ENCODE results near the gene ZNF750.
"Not testable (repeated sequence)": the region's sequence is repeated elsewhere in the genome, so short reads cannot be mapped to it uniquely, and the experiment has no call there.

The ZNF750 gene

DNA sequence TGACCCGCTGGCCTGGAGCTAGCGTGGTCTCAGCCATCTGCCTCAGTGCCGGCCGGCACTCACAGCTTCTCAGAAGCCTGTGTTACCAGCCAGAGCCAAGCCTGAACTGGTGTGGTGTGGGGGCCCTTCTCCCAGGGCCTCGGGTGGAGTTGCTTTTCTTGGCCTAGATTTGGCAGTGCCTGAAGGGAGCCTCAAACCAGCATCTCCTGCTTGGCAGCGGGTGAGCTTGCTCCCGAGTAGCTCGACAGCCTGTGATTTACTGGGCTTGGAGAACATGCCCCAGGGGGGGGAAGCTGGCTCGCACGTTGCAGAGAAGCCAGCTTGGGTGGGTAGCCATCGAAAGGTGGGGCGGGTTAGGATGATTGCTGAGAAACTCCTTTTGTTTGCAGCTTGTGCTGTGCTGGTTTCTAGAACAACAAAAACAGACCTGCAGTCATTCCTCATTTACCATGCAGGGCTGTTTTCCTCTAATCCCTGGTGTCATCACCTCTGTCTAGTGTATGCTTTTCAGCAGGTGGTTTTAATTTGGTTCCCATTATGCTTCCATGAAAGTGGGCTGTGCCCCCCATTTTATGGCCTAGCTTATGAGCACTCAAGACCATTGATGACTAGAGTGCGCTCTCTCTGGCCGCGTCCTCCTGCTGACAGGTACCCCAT, 45.7 kb downstream of the ZNF750 start:
- DNase-seq (ENCODE audit: low read depth): no peak

DNA sequence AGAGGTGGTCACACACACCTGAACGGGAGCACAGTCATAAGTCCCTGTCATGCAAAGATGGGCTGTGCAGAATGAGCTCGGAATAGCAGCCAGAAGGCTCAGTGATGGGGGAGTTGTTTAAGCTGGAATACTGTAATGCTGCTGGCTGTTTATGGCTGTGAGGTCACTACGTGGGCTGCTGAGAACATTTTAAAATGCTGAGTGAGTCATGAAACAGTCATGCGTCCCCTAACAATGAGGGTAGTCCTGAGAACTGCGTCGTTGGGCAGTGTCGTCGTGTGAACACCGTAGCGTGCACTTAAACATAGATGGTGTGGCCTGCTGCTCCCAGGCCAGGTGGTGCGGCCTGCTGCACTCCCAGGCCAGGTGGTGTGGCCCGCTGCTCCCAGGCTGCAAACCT, 48.3 kb downstream of the ZNF750 start:
- no peak for DNase-seq (ENCODE audit: low read depth)

DNA sequence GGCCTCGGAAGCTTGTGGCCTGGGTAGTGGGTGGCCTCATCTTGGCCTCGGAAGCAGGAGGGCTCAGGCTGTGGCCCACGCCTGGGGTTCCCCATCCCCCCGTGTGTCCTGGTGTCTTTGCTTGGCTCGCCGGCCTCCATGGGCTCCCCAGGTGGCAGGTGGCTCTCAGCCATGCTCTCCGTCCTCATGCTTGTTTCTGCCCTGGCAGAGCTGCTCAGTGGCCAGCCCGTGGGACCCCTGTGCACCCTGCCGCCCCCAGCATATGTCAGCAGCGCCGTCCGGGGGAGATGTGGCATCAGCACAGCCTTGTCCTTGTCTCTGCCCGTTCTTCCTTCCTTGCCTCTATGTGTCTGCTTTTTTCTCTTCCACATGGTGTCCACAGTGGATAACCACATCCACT, 49.4 kb downstream of the ZNF750 start:
- DNase-seq (ENCODE audit: low read depth): no peak

- DNase-seq (ENCODE audit: low read depth): no peak
Observed at GRCh38 chr17:82789806-82790205, 50.0 kb downstream of the ZNF750 start.

- DNase-seq (ENCODE audit: low read depth): no peak
Observed at GRCh38 chr17:82789051-82789592, 50.7 kb downstream of the ZNF750 start.

DNA sequence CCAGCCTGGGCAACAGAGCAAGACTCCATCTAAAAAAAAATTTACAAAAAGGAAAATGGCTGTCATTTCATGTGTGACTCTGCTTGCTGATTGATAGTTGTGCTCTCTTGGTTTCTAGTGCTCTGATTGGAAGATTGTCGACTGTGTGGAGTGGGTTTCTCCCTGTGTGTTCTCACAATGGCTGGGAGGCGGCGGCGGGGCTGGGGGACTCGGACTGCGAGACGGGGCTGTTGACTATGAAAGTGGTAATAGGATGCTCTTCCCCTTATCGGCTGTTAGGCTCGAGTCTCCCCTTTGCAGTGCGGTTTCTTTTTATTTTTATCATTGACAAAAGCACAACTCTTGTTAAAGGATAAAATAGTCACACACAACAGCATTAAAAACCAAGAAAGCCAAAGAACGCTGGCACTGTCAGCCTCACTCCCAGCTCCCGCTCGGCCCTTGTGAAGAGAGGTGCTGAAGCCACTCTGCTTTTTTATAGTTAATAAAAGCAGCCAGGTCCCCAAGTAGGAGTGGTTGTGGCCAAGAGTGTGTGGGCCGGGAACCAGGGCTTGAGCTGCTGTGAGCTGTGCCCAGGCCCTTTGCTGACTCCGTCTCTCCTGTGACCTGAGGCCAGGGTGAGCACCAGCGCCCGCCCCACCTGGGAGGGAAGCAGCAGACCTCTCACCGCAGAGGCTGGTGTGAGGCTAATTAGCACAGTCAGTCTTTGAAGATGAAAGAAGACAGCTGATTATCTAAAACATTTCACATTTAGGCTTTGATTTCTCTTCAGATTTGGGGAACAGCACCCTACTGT, 51.4 kb downstream of the ZNF750 start:
- DNase-seq (ENCODE audit: low read depth): no peak

GRCh38 chr17:82787081-82787848, 52.6 kb downstream of the ZNF750 start:
- DNase-seq (ENCODE audit: low read depth): no peak

DNA sequence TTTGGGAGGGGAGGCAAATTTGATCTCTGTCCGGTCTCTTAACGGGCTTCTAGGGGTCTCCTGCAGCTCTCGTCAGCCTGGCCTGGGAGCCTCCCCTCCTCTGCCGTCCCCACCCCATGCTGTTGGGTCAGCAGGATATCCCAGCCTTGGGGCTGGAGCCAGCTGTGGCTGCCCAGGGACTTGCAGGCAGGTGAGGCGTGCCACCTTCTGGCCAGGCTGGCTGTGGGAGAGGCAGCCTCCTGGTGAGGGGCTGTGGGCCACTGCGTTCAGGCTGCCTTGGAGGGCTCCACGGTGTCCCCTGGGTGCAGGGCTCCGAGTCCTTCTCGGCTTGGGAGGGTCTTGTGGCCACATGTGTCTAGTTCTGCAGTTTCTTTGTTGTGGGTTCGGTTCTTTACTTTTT, 53.4 kb downstream of the ZNF750 start:
- no peak for DNase-seq (ENCODE audit: low read depth)

- DNase-seq (ENCODE audit: low read depth): not testable (repeated sequence)
Observed at GRCh38 chr17:82785581-82785980, 54.2 kb downstream of the ZNF750 start.

DNA sequence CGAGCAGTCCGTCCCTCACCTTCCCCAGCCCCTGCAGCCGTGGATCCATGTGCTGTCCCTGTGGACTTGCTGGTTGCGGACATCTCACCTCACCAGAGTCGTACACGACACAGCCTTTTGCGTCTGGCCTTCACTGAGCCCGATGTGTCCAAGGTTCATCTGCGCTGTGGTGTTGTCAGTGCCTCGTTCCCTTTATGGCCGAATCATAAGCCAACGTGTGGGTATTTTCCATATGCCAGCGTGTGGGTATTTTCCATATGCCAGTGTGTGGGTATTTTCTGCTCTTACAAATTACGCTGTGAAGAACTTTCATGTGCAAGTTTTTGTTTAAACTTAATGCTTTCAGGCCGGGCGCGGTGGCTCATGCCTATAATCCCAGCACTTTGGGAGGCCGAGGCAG, 56.3 kb downstream of the ZNF750 start:
- no peak for DNase-seq (ENCODE audit: low read depth)

- no peak for DNase-seq (ENCODE audit: low read depth)
Observed at GRCh38 chr17:82782657-82783207, 57.1 kb downstream of the ZNF750 start.

- DNase-seq (ENCODE audit: low read depth): peak; percentile 69
Observed at GRCh38 chr17:82781894-82782274, 57.9 kb downstream of the ZNF750 start.

GRCh38 chr17:82780971-82781893, 58.6 kb downstream of the ZNF750 start:
- no peak for DNase-seq (ENCODE audit: low read depth)

DNA sequence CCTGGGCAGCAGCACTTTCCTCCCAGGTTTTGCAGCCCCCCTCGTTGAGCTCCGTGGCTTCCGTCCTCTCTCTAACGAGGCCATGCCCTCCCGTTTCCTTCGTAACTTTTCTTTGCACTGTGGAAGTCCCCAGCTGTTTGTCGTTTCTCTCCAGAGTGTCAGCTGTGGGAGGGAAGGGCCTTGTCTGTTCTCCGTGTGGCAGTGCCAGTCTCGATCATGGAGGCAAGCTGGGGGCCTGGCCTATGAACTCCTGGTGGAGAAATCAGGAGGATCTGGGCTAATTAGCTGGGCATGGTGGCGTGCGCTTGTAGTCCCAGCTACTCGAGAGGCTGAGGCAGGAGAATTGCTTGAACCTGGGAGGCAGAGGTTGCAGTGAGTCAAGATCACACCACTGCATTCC, 59.6 kb downstream of the ZNF750 start:
- no peak for DNase-seq (ENCODE audit: low read depth)

- no peak for DNase-seq (ENCODE audit: low read depth)
Observed at GRCh38 chr17:82779541-82779940, 60.3 kb downstream of the ZNF750 start.
